ENCODE results near the gene PBRM1. TPM values are rescaled to one million over a fixed set of nuclear protein-coding genes. Genes with fewer than 3 reads are reported as not detected.

Gene PBRM1
- polyA plus RNA-seq, 1 experiment: 40.6 TPM

GRCh38 chr3:52596658-52597265 lies 89.0 kb downstream of the PBRM1 start:
- Histone ChIP-seq H3K27ac (ENCODE audit: low read depth, low read length) (no peak overlapping the region), H3K4me3 (ENCODE audit: low read depth, low read length) (no peak overlapping the region), H3K9me3 (ENCODE audit: control insufficient read depth, insufficient read depth, low read length) (peaks cover 9% of the 10 kb centered on the region), H3K27me3 (ENCODE audit: control insufficient read depth, insufficient read depth, low read length) (no peaks in the 10 kb centered on the region)
- ChIA-PET CTCF (no interaction called here), POLR2A (no interaction called here)
- no peak for DNase-seq (ENCODE audit: low read depth, low spot score)
- TF ChIP-seq CTCF (IDR thresholded peaks at IDR 0.05; ENCODE audit: low read depth, low read length): no peak

GRCh38 chr3:52593103-52593502 lies 92.6 kb downstream of the PBRM1 start:
- no peaks in the 10 kb centered on the region for H3K9me3 ChIP-seq (ENCODE audit: control insufficient read depth, insufficient read depth, low read length)
- ChIA-PET POLR2A (no interaction called here), CTCF (no interaction called here)
- no peak for DNase-seq (ENCODE audit: low read depth, low spot score)
- no peak overlapping the region for H3K4me3 ChIP-seq (ENCODE audit: low read depth, low read length)
- H3K27me3 ChIP-seq (ENCODE audit: control insufficient read depth, insufficient read depth, low read length): no peaks in the 10 kb centered on the region
- TF ChIP-seq CTCF (IDR thresholded peaks at IDR 0.05; ENCODE audit: low read depth, low read length): no peak
- H3K27ac ChIP-seq (ENCODE audit: low read depth, low read length): no peak overlapping the region

- ChIA-PET POLR2A (no interaction called here), CTCF (no interaction called here)
- H3K9me3 ChIP-seq (ENCODE audit: control insufficient read depth, insufficient read depth, low read length): no peaks in the 10 kb centered on the region
- H3K4me3 ChIP-seq (ENCODE audit: low read depth, low read length): no peak overlapping the region
- H3K27me3 ChIP-seq (ENCODE audit: control insufficient read depth, insufficient read depth, low read length): no peaks in the 10 kb centered on the region
- peak overlapping the region; percentile 3 for H3K27ac ChIP-seq (ENCODE audit: low read depth, low read length)
- DNase-seq (ENCODE audit: low read depth, low spot score): no peak
- no peak for TF ChIP-seq CTCF (IDR thresholded peaks at IDR 0.05; ENCODE audit: low read depth, low read length)
These were observed 111.4 kb downstream of the PBRM1 start for GRCh38 chr3:52574056-52574965.

GRCh38 chr3:52572221-52572620 lies 113.5 kb downstream of the PBRM1 start:
- no peak for TF ChIP-seq CTCF (IDR thresholded peaks at IDR 0.05; ENCODE audit: low read depth, low read length)
- POLR2A ChIA-PET: no interaction called here
- CTCF ChIA-PET: interaction anchor here (0.6 kb wide), 1 partner anchor 97 kb away, joined by 3 read pairs; no protein-coding TSS in a partner anchor
- Histone ChIP-seq H3K27me3 (ENCODE audit: control insufficient read depth, insufficient read depth, low read length) (no peaks in the 10 kb centered on the region), H3K27ac (ENCODE audit: low read depth, low read length) (no peak overlapping the region), H3K4me3 (ENCODE audit: low read depth, low read length) (no peak overlapping the region), H3K9me3 (ENCODE audit: control insufficient read depth, insufficient read depth, low read length) (no peaks in the 10 kb centered on the region)
- DNase-seq (ENCODE audit: low read depth, low spot score): no peak

GRCh38 chr3:52570076-52570475 lies 115.6 kb downstream of the PBRM1 start:
- ChIA-PET CTCF (interaction anchor here (0.9 kb wide), 1 partner anchor 98 kb away, joined by 3 read pairs; no protein-coding TSS in a partner anchor), POLR2A (interaction anchor here (0.7 kb wide), 1 partner anchor 97 kb away, joined by 9 read pairs; no protein-coding TSS in a partner anchor)
- H3K4me3 ChIP-seq (ENCODE audit: low read depth, low read length): no peak overlapping the region
- H3K27me3 ChIP-seq (ENCODE audit: control insufficient read depth, insufficient read depth, low read length): no peaks in the 10 kb centered on the region
- no peak for TF ChIP-seq CTCF (IDR thresholded peaks at IDR 0.05; ENCODE audit: low read depth, low read length)
- H3K9me3 ChIP-seq (ENCODE audit: control insufficient read depth, insufficient read depth, low read length): no peaks in the 10 kb centered on the region
- H3K27ac ChIP-seq (ENCODE audit: low read depth, low read length): no peak overlapping the region
- peak; percentile 3 for DNase-seq (ENCODE audit: low read depth, low spot score)
